ENCODE results near the gene DAZAP1. TPM values are rescaled to one million over a fixed set of nuclear protein-coding genes. Genes with fewer than 3 reads are reported as not detected.

The DAZAP1 gene
- polyA plus RNA-seq, 1 experiment = 45.8 TPM

GRCh38 chr19:1410789-1411188 is 3.4 kb downstream of the DAZAP1 start:
- H3K4me3 ChIP-seq (ENCODE audit: low read depth, low read length) = no peak overlapping the region
- ChIA-PET POLR2A (no interaction called here), CTCF (no interaction called here)
- peaks cover 3% of the 10 kb centered on the region; the same call in 1 of the 2 replicates for H3K9me3 ChIP-seq (ENCODE audit: control insufficient read depth, insufficient read depth, low read length)
- no peaks in the 10 kb centered on the region for H3K27me3 ChIP-seq (ENCODE audit: control insufficient read depth, insufficient read depth, low read length)
- no peak for DNase-seq (ENCODE audit: low read depth, low spot score)
- no peak overlapping the region for H3K27ac ChIP-seq (ENCODE audit: low read depth, low read length)
- TF ChIP-seq CTCF (IDR thresholded peaks at IDR 0.05; ENCODE audit: low read depth, low read length) = no peak

- Histone ChIP-seq H3K27ac (ENCODE audit: low read depth, low read length) (no peak overlapping the region), H3K27me3 (ENCODE audit: control insufficient read depth, insufficient read depth, low read length) (no peaks in the 10 kb centered on the region), H3K9me3 (ENCODE audit: control insufficient read depth, insufficient read depth, low read length) (peaks cover 3% of the 10 kb centered on the region; the same call in 1 of the 2 replicates), H3K4me3 (ENCODE audit: low read depth, low read length) (no peak overlapping the region)
- DNase-seq (ENCODE audit: low read depth, low spot score) = no peak
- no peak for TF ChIP-seq CTCF (IDR thresholded peaks at IDR 0.05; ENCODE audit: low read depth, low read length)
- ChIA-PET POLR2A (interaction anchor here (0.7 kb wide), 1 partner anchor 142 kb away, joined by 3 read pairs; no protein-coding TSS in a partner anchor), CTCF (no interaction called here)
Measured at GRCh38 chr19:1411255-1412191, 4.1 kb downstream of the DAZAP1 start.

GRCh38 chr19:1412323-1412923 is 5.0 kb downstream of the DAZAP1 start:
- Histone ChIP-seq H3K9me3 (ENCODE audit: control insufficient read depth, insufficient read depth, low read length) (peaks cover 3% of the 10 kb centered on the region; the same call in 1 of the 2 replicates), H3K27me3 (ENCODE audit: control insufficient read depth, insufficient read depth, low read length) (no peaks in the 10 kb centered on the region), H3K4me3 (ENCODE audit: low read depth, low read length) (no peak overlapping the region), H3K27ac (ENCODE audit: low read depth, low read length) (no peak overlapping the region)
- POLR2A ChIA-PET = interaction anchor here (0.9 kb wide), 1 partner anchor 24 kb away, joined by 5 read pairs; no protein-coding TSS in a partner anchor
- no peak for DNase-seq (ENCODE audit: low read depth, low spot score)
- CTCF ChIA-PET = no interaction called here
- TF ChIP-seq CTCF (IDR thresholded peaks at IDR 0.05; ENCODE audit: low read depth, low read length) = no peak

GRCh38 chr19:1412995-1413800 is 5.8 kb downstream of the DAZAP1 start:
- H3K27me3 ChIP-seq (ENCODE audit: control insufficient read depth, insufficient read depth, low read length) = no peaks in the 10 kb centered on the region
- TF ChIP-seq CTCF (IDR thresholded peaks at IDR 0.05; ENCODE audit: low read depth, low read length) = no peak
- no peak for DNase-seq (ENCODE audit: low read depth, low spot score)
- no peak overlapping the region for H3K4me3 ChIP-seq (ENCODE audit: low read depth, low read length)
- H3K27ac ChIP-seq (ENCODE audit: low read depth, low read length) = no peak overlapping the region
- CTCF ChIA-PET = interaction anchor here (0.6 to 1.6 kb wide), 2 partner anchors 24 to 31 kb away, joined by 3 to 4 read pairs; no protein-coding TSS in a partner anchor
- POLR2A ChIA-PET = interaction anchor here (0.9 kb wide), 1 partner anchor 23 kb away, joined by 5 read pairs; no protein-coding TSS in a partner anchor
- no peaks in the 10 kb centered on the region; the same call in 1 of the 2 replicates for H3K9me3 ChIP-seq (ENCODE audit: control insufficient read depth, insufficient read depth, low read length)

Measured in AG04450 (cell line).